ENCODE results near the gene CRY1. TPM values are rescaled to one million over a fixed set of nuclear protein-coding genes. Genes with fewer than 3 reads are reported as not detected.

CRY1 gene
- total and polyA plus RNA-seq, 9 of the 15 experiments (the other 6 are each of a cell fraction or from before 2014, with no cell fraction given), result 8.7 to 33.3 (median 25.2) TPM

DNA sequence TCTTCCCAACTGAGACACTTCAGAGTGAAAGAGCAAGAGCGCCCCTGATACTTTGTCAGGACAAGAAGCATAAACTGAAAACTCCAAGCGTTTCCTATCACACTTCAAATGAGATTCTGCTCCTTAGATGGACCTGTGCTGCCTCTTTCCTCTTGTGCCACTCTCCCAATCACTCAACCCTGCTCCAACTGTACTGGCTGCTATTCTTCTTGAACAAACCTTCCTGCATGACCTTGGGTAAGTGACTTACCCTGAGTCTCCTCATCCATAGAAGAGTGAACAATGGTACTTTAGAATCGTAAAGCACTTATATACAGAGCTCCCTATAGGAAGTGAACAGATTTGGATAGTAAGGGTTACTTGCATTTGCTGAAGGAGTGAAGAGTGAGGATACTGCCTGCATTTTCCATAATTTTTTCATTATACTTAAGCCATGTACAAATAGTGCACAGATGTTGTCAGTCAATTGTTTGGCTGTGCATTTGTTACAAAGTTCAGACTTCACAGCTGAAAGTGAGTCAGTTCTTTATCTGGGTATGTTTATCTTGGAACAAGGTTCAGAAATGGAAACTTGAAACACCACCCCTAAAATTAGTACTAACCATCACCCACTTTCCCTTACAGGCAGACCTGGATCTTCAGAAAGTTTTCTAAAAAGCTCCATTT, 117.2 kb downstream of the CRY1 start (continued):
- TF ChIP-seq, protein P1, sequence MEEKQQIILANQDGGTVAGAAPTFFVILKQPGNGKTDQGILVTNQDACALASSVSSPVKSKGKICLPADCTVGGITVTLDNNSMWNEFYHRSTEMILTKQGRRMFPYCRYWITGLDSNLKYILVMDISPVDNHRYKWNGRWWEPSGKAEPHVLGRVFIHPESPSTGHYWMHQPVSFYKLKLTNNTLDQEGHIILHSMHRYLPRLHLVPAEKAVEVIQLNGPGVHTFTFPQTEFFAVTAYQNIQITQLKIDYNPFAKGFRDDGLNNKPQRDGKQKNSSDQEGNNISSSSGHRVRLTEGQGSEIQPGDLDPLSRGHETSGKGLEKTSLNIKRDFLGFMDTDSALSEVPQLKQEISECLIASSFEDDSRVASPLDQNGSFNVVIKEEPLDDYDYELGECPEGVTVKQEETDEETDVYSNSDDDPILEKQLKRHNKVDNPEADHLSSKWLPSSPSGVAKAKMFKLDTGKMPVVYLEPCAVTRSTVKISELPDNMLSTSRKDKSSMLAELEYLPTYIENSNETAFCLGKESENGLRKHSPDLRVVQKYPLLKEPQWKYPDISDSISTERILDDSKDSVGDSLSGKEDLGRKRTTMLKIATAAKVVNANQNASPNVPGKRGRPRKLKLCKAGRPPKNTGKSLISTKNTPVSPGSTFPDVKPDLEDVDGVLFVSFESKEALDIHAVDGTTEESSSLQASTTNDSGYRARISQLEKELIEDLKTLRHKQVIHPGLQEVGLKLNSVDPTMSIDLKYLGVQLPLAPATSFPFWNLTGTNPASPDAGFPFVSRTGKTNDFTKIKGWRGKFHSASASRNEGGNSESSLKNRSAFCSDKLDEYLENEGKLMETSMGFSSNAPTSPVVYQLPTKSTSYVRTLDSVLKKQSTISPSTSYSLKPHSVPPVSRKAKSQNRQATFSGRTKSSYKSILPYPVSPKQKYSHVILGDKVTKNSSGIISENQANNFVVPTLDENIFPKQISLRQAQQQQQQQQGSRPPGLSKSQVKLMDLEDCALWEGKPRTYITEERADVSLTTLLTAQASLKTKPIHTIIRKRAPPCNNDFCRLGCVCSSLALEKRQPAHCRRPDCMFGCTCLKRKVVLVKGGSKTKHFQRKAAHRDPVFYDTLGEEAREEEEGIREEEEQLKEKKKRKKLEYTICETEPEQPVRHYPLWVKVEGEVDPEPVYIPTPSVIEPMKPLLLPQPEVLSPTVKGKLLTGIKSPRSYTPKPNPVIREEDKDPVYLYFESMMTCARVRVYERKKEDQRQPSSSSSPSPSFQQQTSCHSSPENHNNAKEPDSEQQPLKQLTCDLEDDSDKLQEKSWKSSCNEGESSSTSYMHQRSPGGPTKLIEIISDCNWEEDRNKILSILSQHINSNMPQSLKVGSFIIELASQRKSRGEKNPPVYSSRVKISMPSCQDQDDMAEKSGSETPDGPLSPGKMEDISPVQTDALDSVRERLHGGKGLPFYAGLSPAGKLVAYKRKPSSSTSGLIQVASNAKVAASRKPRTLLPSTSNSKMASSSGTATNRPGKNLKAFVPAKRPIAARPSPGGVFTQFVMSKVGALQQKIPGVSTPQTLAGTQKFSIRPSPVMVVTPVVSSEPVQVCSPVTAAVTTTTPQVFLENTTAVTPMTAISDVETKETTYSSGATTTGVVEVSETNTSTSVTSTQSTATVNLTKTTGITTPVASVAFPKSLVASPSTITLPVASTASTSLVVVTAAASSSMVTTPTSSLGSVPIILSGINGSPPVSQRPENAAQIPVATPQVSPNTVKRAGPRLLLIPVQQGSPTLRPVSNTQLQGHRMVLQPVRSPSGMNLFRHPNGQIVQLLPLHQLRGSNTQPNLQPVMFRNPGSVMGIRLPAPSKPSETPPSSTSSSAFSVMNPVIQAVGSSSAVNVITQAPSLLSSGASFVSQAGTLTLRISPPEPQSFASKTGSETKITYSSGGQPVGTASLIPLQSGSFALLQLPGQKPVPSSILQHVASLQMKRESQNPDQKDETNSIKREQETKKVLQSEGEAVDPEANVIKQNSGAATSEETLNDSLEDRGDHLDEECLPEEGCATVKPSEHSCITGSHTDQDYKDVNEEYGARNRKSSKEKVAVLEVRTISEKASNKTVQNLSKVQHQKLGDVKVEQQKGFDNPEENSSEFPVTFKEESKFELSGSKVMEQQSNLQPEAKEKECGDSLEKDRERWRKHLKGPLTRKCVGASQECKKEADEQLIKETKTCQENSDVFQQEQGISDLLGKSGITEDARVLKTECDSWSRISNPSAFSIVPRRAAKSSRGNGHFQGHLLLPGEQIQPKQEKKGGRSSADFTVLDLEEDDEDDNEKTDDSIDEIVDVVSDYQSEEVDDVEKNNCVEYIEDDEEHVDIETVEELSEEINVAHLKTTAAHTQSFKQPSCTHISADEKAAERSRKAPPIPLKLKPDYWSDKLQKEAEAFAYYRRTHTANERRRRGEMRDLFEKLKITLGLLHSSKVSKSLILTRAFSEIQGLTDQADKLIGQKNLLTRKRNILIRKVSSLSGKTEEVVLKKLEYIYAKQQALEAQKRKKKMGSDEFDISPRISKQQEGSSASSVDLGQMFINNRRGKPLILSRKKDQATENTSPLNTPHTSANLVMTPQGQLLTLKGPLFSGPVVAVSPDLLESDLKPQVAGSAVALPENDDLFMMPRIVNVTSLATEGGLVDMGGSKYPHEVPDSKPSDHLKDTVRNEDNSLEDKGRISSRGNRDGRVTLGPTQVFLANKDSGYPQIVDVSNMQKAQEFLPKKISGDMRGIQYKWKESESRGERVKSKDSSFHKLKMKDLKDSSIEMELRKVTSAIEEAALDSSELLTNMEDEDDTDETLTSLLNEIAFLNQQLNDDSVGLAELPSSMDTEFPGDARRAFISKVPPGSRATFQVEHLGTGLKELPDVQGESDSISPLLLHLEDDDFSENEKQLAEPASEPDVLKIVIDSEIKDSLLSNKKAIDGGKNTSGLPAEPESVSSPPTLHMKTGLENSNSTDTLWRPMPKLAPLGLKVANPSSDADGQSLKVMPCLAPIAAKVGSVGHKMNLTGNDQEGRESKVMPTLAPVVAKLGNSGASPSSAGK (IDR thresholded peaks at IDR 0.05), result no peak
- TF ChIP-seq SOX6 (IDR thresholded peaks at IDR 0.05) (peak; percentile 62; the same call in 1 of the 2 replicates), HDAC3 (IDR thresholded peaks at IDR 0.05; ENCODE audit: borderline replicate concordance, partially characterized antibody) (no peak), KAT8 (IDR thresholded peaks at IDR 0.05; ENCODE audit: low read depth) (no peak), ZKSCAN1 (IDR thresholded peaks at IDR 0.05; ENCODE audit: low read depth, low read length) (no peak), ARNT (IDR thresholded peaks at IDR 0.05) (no peak), KAT7 (CRISPR knock-in tag; IDR thresholded peaks at IDR 0.05; ENCODE audit: borderline replicate concordance) (no peak), SLC30A9 (CRISPR knock-in tag; IDR thresholded peaks at IDR 0.05) (no peak), ZNF695 (CRISPR knock-in tag; IDR thresholded peaks at IDR 0.05) (no peak)
- TF ChIP-seq, protein P2, sequence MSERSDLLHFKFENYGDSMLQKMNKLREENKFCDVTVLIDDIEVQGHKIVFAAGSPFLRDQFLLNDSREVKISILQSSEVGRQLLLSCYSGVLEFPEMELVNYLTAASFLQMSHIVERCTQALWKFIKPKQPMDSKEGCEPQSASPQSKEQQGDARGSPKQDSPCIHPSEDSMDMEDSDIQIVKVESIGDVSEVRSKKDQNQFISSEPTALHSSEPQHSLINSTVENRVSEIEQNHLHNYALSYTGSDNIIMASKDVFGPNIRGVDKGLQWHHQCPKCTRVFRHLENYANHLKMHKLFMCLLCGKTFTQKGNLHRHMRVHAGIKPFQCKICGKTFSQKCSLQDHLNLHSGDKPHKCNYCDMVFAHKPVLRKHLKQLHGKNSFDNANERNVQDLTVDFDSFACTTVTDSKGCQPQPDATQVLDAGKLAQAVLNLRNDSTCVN (CRISPR knock-in tag; IDR thresholded peaks at IDR 0.05), result no peak
- TF ChIP-seq, protein P3, sequence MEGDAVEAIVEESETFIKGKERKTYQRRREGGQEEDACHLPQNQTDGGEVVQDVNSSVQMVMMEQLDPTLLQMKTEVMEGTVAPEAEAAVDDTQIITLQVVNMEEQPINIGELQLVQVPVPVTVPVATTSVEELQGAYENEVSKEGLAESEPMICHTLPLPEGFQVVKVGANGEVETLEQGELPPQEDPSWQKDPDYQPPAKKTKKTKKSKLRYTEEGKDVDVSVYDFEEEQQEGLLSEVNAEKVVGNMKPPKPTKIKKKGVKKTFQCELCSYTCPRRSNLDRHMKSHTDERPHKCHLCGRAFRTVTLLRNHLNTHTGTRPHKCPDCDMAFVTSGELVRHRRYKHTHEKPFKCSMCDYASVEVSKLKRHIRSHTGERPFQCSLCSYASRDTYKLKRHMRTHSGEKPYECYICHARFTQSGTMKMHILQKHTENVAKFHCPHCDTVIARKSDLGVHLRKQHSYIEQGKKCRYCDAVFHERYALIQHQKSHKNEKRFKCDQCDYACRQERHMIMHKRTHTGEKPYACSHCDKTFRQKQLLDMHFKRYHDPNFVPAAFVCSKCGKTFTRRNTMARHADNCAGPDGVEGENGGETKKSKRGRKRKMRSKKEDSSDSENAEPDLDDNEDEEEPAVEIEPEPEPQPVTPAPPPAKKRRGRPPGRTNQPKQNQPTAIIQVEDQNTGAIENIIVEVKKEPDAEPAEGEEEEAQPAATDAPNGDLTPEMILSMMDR (IDR thresholded peaks at IDR 0.05 in 2 of 3, conservative IDR thresholded peaks at IDR 0.05 in 1 of 3; ENCODE audit: insufficient read depth in 2 of 3, low read depth in 1 of 3, low read length in 3 of 3), result peak in 1 of 3 experiments; percentile 14; a peak in 1 of 6 replicates
- TF ChIP-seq, protein P4, sequence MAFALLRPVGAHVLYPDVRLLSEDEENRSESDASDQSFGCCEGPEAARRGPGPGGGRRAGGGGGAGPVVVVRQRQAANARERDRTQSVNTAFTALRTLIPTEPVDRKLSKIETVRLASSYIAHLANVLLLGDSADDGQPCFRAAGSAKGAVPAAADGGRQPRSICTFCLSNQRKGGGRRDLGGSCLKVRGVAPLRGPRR (CRISPR knock-in tag; IDR thresholded peaks at IDR 0.05), result no peak

Data from K562 (cell line).